D341Med (cell line): Measurements from ENCODE around the gene PAQR5.
"Not testable (repeated sequence)": the region's sequence is repeated elsewhere in the genome, so short reads cannot be mapped to it uniquely, and the experiment has no call there.

Experiments
- DNase-seq: peaks from one replicate; pipeline ENCODE4 v3.0.0; 2012; ENCODE audit warnings: low spot score

The PAQR5 gene

GRCh38 chr15:69357773-69358771 is 59.4 kb downstream of the PAQR5 start:
- DNase-seq, result no peak

- DNase-seq, result no peak
These were observed 60.1 kb downstream of the PAQR5 start for GRCh38 chr15:69358850-69359249.

GRCh38 chr15:69359722-69360121 is 61.0 kb downstream of the PAQR5 start:
- DNase-seq, result no peak

GRCh38 chr15:69360642-69361041 is 61.9 kb downstream of the PAQR5 start:
- no peak for DNase-seq

- no peak for DNase-seq
These were observed 68.5 kb downstream of the PAQR5 start for GRCh38 chr15:69367236-69367635.

GRCh38 chr15:69369631-69370030 is 70.9 kb downstream of the PAQR5 start:
- no peak for DNase-seq

- DNase-seq, result no peak
These were observed 74.7 kb downstream of the PAQR5 start for GRCh38 chr15:69373406-69373805.

GRCh38 chr15:69375151-69375790 is 76.6 kb downstream of the PAQR5 start:
- DNase-seq, result no peak

- DNase-seq, result no peak
These were observed 78.7 kb downstream of the PAQR5 start for GRCh38 chr15:69377216-69377970.

- no peak for DNase-seq
These were observed 81.5 kb downstream of the PAQR5 start for GRCh38 chr15:69380100-69380725.

GRCh38 chr15:69380726-69381105 is 82.0 kb downstream of the PAQR5 start:
- no peak for DNase-seq

- DNase-seq, result not testable (repeated sequence)
These were observed 83.5 kb downstream of the PAQR5 start for GRCh38 chr15:69382176-69382575.

GRCh38 chr15:69384066-69384465 is 85.4 kb downstream of the PAQR5 start:
- DNase-seq, result not testable (repeated sequence)

- no peak for DNase-seq
These were observed 86.2 kb downstream of the PAQR5 start for GRCh38 chr15:69384626-69385598.

- DNase-seq, result no peak
These were observed 87.1 kb downstream of the PAQR5 start for GRCh38 chr15:69385831-69386230.

- DNase-seq, result no peak
These were observed 87.6 kb downstream of the PAQR5 start for GRCh38 chr15:69386284-69386683.

GRCh38 chr15:69388260-69388705 is 89.6 kb downstream of the PAQR5 start:
- no peak for DNase-seq

GRCh38 chr15:69389426-69389825 is 90.7 kb downstream of the PAQR5 start:
- DNase-seq, result no peak

- DNase-seq, result no peak
These were observed 91.9 kb downstream of the PAQR5 start for GRCh38 chr15:69390575-69390974.

GRCh38 chr15:69391046-69391757 is 92.5 kb downstream of the PAQR5 start:
- DNase-seq, result no peak
